ENCODE results near the gene PANK4.

Gene PANK4

GRCh38 chr1:2534687-2535441 is 8.5 kb upstream of the PANK4 start:
- no peaks in the 10 kb centered on the region for H3K36me3 Mint-ChIP-seq (ENCODE audit: low read depth)
- H3K27ac Mint-ChIP-seq = no peak overlapping the region
- no peak overlapping the region for H3K4me3 Mint-ChIP-seq
- no peaks in the 10 kb centered on the region for H3K9me3 Mint-ChIP-seq
- no peaks in the 10 kb centered on the region for H3K4me1 Mint-ChIP-seq (ENCODE audit: low read depth)
- DNase-seq (ENCODE audit: low spot score) = no peak
- peaks cover 27% of the 10 kb centered on the region for H3K27me3 Mint-ChIP-seq (ENCODE audit: low read depth)

DNA sequence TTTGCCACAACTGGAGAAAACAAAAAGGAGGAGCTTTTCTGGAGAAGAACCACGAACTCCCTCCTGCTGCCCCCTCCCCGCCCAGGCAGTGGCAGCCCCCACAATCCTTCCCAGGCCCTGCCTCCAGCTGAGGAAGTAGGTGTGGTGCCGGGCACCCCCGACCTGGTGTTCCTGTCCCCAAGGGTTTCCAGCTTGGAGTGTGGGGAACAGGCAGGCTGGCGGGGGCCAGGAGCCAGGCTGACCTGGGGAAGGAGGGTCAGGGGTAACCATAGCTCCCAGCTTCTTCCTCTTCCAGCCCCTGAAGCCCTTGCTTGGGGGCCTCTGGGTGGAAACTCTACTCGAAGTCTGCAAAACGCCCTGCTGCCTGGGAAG is 7.9 kb upstream of the PANK4 start:
- Mint-ChIP-seq H3K4me1 (ENCODE audit: low read depth) (no peaks in the 10 kb centered on the region), H3K36me3 (ENCODE audit: low read depth) (no peaks in the 10 kb centered on the region), H3K4me3 (no peak overlapping the region), H3K27ac (no peak overlapping the region), H3K9me3 (no peaks in the 10 kb centered on the region), H3K27me3 (ENCODE audit: low read depth) (peaks cover 27% of the 10 kb centered on the region)
- no peak for DNase-seq (ENCODE audit: low spot score)

- Mint-ChIP-seq H3K9me3 (no peaks in the 10 kb centered on the region), H3K36me3 (ENCODE audit: low read depth) (no peaks in the 10 kb centered on the region), H3K27me3 (ENCODE audit: low read depth) (peaks cover 35% of the 10 kb centered on the region), H3K27ac (no peak overlapping the region), H3K4me3 (no peak overlapping the region), H3K4me1 (ENCODE audit: low read depth) (no peaks in the 10 kb centered on the region)
- no peak for DNase-seq (ENCODE audit: low spot score)
These were observed 7.0 kb upstream of the PANK4 start for GRCh38 chr1:2533365-2533764.

- Mint-ChIP-seq H3K27ac (no peak overlapping the region), H3K4me3 (no peak overlapping the region), H3K9me3 (no peaks in the 10 kb centered on the region), H3K4me1 (ENCODE audit: low read depth) (no peaks in the 10 kb centered on the region), H3K36me3 (ENCODE audit: low read depth) (no peaks in the 10 kb centered on the region), H3K27me3 (ENCODE audit: low read depth) (peaks cover 35% of the 10 kb centered on the region)
- DNase-seq (ENCODE audit: low spot score) = no peak
These were observed 6.2 kb upstream of the PANK4 start for GRCh38 chr1:2532485-2533160.

DNA sequence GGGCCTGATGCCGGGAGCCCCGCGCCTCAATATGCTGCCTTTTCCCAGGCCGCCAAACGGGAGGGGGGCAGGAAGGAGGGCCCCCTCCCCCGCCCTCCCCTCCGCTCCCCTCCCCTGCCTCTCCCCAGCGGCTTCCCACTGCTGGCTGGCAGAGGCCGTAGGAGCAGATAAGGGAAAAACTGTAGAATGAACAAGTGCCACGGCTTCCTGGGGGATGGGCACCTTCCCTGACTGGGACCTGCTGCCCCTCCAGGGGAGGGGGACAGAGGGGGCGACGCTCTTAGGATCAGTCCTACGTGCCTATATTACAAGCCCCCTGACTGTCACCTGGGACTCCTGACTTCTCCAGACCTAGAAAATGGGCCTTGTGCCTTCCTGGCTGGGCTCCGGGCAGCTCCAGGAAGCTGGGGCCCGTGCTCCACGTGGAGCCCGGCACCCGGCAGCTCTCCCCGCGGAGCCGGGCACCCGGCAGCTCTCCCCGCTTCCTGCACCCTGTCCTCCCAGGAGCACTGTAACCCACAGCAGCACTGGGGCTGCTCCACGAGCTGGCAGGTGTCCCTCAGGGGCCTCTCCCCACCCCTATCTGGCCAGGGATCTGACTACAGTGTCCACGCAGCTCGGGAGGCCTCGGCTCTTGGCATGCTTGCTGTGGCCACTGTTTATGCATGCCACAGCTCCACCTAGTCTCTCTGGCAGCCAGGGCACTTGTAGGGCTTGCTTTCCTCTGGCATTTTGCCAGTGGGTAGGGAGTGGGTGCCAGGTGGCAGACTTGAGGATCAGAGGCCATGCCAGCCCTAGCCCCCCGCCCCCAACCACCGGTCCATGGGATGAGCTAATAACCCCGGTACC is 4.3 kb upstream of the PANK4 start:
- no peak overlapping the region for H3K4me3 Mint-ChIP-seq
- peaks cover 3% of the 10 kb centered on the region for H3K4me1 Mint-ChIP-seq (ENCODE audit: low read depth)
- no peaks in the 10 kb centered on the region for H3K36me3 Mint-ChIP-seq (ENCODE audit: low read depth)
- H3K27me3 Mint-ChIP-seq (ENCODE audit: low read depth) = peaks cover 33% of the 10 kb centered on the region
- no peak overlapping the region for H3K27ac Mint-ChIP-seq
- no peak for DNase-seq (ENCODE audit: low spot score)
- no peaks in the 10 kb centered on the region for H3K9me3 Mint-ChIP-seq

GRCh38 chr1:2529784-2530512 is 3.6 kb upstream of the PANK4 start, which contains the start of gene HES5:
TSS of gene HES5 (minus strand) at chr1:2530263. CDS start at chr1:2530164, 99 bp downstream.
- H3K36me3 Mint-ChIP-seq (ENCODE audit: low read depth) = peaks cover 5% of the 10 kb centered on the region
- peak within 1 kb of the TSS; percentile 54 for H3K4me3 Mint-ChIP-seq
- no peak within 1 kb of the TSS for H3K27ac Mint-ChIP-seq
- DNase-seq (ENCODE audit: low spot score) = no peak
- H3K9me3 Mint-ChIP-seq = no peaks in the 10 kb centered on the region
- H3K27me3 Mint-ChIP-seq (ENCODE audit: low read depth) = peaks cover 31% of the 10 kb centered on the region
- peaks cover 6% of the 10 kb centered on the region for H3K4me1 Mint-ChIP-seq (ENCODE audit: low read depth)

DNA sequence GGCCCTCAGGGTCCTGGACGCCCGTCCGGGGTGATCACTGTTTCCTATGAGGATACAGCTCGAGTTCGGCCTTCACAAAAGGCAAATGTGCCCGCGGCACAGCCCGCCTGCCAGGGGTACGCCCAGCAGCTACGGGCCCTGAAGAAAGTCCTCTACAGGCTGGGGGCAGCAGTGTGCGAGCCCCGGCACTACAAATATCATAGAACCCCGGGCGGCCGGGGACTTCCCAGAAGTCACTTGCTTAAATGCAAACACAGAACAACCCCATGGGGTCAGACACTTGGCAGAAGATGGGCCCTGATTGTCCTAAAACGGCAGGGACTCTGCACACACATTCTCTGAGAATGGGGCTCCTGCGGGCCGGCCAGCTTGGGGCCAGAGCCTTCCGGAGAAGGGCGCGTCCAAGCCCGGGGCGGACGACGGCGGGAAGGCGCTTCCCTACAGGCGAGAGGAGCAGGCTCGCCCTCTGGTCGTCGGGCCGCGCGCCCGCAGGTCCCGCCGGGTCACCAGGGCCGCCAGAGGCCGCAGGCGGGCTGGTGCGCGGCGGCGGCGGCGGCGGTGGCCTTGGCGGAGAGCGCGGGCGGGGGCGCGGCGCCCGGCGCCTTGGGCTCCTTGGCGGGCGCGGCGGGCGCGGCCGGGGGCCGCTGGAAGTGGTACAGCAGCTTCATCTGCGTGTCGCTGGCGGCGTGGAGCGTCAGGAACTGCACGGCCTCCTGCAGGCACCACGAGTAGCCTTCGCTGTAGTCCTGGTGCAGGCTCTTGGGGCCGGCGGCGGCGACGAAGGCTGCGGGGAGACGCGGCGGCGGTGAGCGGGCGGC is 2.8 kb upstream of the PANK4 start:
- no peak for DNase-seq (ENCODE audit: low spot score)
- Mint-ChIP-seq H3K27ac (no peak overlapping the region), H3K27me3 (ENCODE audit: low read depth) (peaks cover 28% of the 10 kb centered on the region)

GRCh38 chr1:2528611-2528965 is 2.2 kb upstream of the PANK4 start:
- H3K9me3 Mint-ChIP-seq = no peaks in the 10 kb centered on the region
- no peak for DNase-seq (ENCODE audit: low spot score)
- no peak overlapping the region for H3K4me3 Mint-ChIP-seq
- no peak overlapping the region for H3K27ac Mint-ChIP-seq
- peaks cover 18% of the 10 kb centered on the region for H3K4me1 Mint-ChIP-seq (ENCODE audit: low read depth)
- peaks cover 9% of the 10 kb centered on the region for H3K36me3 Mint-ChIP-seq (ENCODE audit: low read depth)
- H3K27me3 Mint-ChIP-seq (ENCODE audit: low read depth) = peaks cover 25% of the 10 kb centered on the region

More for the DNA sequence above, 2.8 kb upstream of the PANK4 start:
- H3K4me3 Mint-ChIP-seq = peak overlapping the region; percentile 54
- H3K9me3 Mint-ChIP-seq = no peaks in the 10 kb centered on the region
- H3K36me3 Mint-ChIP-seq (ENCODE audit: low read depth) = peaks cover 9% of the 10 kb centered on the region
- H3K4me1 Mint-ChIP-seq (ENCODE audit: low read depth) = peaks cover 14% of the 10 kb centered on the region

DNA sequence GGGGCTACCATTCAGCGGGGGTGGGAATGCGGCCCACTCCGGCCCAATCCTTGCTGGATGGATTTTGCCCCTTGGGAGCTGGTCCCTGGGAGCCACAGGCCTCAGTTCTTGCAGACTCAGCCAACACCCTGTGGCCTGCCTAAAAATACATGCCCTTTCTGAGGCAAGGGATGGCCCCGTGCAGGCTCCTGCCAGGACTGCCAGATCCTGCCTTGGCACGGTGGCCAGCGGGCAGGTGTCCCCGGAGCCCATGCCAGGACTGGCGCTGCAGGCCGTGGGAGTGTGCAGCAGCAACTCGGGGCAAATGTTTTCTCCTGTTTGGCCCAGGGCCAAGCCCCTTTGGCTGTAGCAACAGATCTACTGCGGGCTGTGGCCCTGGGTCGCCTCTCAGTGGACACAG is 1.6 kb upstream of the PANK4 start:
- H3K9me3 Mint-ChIP-seq = no peaks in the 10 kb centered on the region
- no peak overlapping the region for H3K27ac Mint-ChIP-seq
- peaks cover 11% of the 10 kb centered on the region for H3K36me3 Mint-ChIP-seq (ENCODE audit: low read depth)
- peaks cover 21% of the 10 kb centered on the region for H3K27me3 Mint-ChIP-seq (ENCODE audit: low read depth)
- no peak for DNase-seq (ENCODE audit: low spot score)
- peaks cover 23% of the 10 kb centered on the region for H3K4me1 Mint-ChIP-seq (ENCODE audit: low read depth)
- H3K4me3 Mint-ChIP-seq = no peak overlapping the region

DNA sequence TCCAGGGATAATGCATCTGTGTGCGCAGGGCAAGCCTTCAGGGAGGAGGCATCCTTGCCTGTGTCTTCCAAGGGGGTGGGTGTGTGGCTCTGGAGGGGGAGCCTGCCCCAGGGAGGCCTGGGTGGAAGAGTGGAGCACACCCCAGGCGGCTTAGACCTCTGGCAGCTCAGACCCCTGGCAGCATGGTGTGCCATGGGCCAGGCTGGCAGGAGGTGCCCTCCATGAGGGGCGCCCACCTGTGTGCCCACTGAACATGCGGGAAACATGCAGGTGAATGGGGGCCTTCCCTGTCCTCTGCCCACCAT is 1.1 kb upstream of the PANK4 start:
- Mint-ChIP-seq H3K4me1 (ENCODE audit: low read depth) (peaks cover 27% of the 10 kb centered on the region), H3K4me3 (no peak overlapping the region), H3K9me3 (no peaks in the 10 kb centered on the region), H3K27ac (no peak overlapping the region), H3K27me3 (ENCODE audit: low read depth) (peaks cover 21% of the 10 kb centered on the region), H3K36me3 (ENCODE audit: low read depth) (peaks cover 11% of the 10 kb centered on the region)
- no peak for DNase-seq (ENCODE audit: low spot score)

- peaks cover 30% of the 10 kb centered on the region for H3K4me1 Mint-ChIP-seq (ENCODE audit: low read depth)
- H3K4me3 Mint-ChIP-seq = peak overlapping the region; percentile 15
- peaks cover 19% of the 10 kb centered on the region for H3K27me3 Mint-ChIP-seq (ENCODE audit: low read depth)
- peak; percentile 72 for DNase-seq (ENCODE audit: low spot score)
- peaks cover 11% of the 10 kb centered on the region for H3K36me3 Mint-ChIP-seq (ENCODE audit: low read depth)
- no peak overlapping the region for H3K27ac Mint-ChIP-seq
- no peaks in the 10 kb centered on the region for H3K9me3 Mint-ChIP-seq
These were observed 594 bp upstream of the PANK4 start for GRCh38 chr1:2526824-2527555.

DNA sequence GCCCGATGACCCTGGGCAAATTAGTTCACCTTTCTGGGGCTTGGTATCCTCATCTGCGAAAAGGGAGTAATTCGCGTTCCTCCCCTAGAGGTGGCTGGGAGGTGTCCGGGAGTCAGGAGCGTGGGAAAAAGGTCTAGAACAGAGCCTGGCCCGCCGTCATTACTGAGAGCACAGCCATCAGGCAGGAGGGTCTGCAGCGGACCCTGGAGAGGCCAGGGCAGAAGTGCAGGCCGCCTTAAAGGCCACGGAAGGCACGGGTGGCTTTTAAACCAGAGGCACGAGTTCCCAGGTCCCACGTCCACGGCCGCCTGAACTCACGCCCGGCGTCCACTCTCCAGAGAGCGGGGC is 850 bp downstream of the PANK4 start:
- Mint-ChIP-seq H3K4me3 (peak overlapping the region; percentile 83), H3K4me1 (ENCODE audit: low read depth) (peaks cover 30% of the 10 kb centered on the region), H3K9me3 (no peaks in the 10 kb centered on the region), H3K36me3 (ENCODE audit: low read depth) (peaks cover 17% of the 10 kb centered on the region), H3K27me3 (ENCODE audit: low read depth) (peaks cover 12% of the 10 kb centered on the region), H3K27ac (no peak overlapping the region)
- no peak for DNase-seq (ENCODE audit: low spot score)

All from T-helper 2 cell treated with Interferon-gamma antibody and Interleukin-4, amounts not matched to agents 5 μg/mL and 100 μg/mL, for 36 hours (primary cell).